ENCODE results near the gene BAZ1B.

- no peak for TF ChIP-seq CTCF (IDR thresholded peaks at IDR 0.05; ENCODE audit: insufficient read depth, low read length, poor library complexity, severe bottlenecking)
- no peak for TF ChIP-seq EZH2phosphoT487 (conservative IDR thresholded peaks at IDR 0.05; ENCODE audit: low read length)
Observed at GRCh38 chr7:73556208-73557107, 34.4 kb upstream of the BAZ1B start.

All from SU-DHL-6 (cell line).